Glomerular visceral epithelial cell (primary cell): ENCODE results near the gene CDK5R2.

Source experiments
- DNase-seq: peaks from one replicate; pipeline ENCODE4 v3.0.0-alpha.2; 2016; ENCODE audit errors: extremely low spot score

The CDK5R2 gene

GRCh38 chr2:218988164-218988563, 28.7 kb downstream of the CDK5R2 start:
- no peak for DNase-seq

DNA sequence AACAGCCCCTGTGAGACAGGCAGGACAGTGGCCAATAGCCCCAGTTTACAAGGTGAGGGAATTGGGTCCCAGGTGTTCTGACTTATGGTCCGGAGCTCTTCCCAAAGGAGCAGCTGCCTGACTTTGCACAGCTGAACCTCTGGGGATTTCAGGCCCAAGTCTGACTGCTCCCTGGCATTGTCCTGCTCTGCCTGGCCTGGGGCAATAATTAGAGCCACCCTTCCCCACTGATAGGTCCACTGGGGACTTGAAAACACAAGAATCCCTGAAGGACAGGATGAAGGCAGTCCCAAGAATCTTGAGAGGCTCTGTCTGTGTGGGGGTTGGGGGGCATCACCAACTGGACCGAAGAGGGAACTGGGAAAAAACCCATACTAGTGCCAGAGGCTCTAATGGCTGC, 29.2 kb downstream of the CDK5R2 start:
- DNase-seq: no peak

- no peak for DNase-seq
Observed at GRCh38 chr2:218990052-218990451, 30.6 kb downstream of the CDK5R2 start.

- no peak for DNase-seq
Observed at GRCh38 chr2:218990612-218991011, 31.1 kb downstream of the CDK5R2 start.

DNA sequence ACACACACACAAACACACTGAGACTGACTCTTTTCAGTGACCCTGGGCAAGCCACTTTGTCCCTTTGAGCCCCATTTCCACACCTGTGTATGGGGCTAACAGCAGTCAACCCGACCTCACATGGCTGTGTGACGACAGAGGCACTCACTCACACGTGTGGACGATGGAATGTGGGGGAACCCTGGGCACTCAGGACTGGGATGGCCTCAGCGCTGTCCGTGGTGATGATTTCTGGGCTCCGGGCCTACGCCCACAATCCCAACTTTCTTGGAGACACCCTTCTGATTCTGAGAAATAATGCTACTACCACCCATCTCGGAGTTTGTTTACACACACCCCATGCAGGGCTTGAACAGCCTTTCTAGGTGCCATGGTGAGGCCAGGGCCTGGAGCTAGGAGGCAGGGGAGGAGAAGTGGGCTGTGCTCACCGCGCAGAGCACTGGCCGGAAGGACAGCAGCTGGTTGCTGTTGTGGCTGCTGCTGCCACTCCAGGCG, 32.3 kb downstream of the CDK5R2 start:
- DNase-seq: no peak

DNA sequence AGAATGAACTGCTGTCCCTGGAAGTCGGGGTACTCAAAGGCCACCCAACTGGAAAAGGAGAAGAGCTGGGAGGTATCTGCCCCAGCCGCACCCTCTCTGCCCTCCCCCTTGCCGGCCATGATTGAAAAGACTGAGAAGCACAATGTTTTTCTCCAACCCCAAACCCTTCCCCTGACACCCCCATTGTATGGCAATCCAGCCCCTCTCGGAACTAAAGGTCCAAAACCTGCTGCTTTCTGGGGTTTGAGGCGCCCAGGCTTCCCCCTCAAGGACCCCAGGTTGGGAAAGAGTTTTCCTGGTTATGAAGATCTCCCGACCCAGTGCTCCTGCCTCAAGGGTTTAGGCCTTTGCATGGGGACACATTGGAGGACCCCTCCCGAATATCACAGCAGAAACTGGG, 32.7 kb downstream of the CDK5R2 start:
- DNase-seq: no peak

DNA sequence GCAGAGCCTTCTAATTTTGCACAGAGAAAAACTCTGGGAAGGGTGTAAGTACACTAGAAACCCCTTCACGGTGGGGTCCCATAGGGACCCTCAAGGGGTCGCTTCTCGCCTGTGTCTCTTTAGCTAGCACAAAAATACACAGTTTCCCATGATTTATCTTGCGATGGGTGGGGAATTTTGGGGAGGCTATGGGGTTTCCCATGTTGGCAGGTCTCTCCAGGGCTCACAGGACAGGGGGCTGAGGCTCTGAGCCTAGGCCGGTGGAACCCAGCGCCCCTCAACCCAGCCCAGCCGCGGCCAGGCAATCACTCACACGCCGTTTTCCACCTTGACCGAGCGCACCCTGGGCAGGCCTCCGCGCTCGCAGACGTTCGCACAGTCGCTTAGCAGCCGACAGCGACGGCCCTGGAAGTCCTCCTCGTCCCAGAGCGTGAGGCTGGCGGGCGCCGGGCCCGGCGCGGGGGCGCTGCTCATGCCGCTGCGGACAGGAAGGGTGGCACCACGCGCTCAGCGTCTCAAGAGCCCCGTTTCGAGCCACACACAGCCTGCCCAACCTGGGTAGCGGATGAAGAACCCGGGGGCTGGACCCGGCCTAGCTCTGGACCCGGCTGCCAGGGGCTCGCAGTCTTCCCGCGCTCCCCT, 33.4 kb downstream of the CDK5R2 start:
- DNase-seq: no peak

- DNase-seq: no peak
Observed at GRCh38 chr2:218993345-218994315, 34.2 kb downstream of the CDK5R2 start, which contains the start of gene CRYBA2. CRYBA2 (minus strand) TSS chr2:218993422; CDS start chr2:218993176, 246 bp downstream.

GRCh38 chr2:218995561-218995960, 36.1 kb downstream of the CDK5R2 start:
- DNase-seq: no peak

DNA sequence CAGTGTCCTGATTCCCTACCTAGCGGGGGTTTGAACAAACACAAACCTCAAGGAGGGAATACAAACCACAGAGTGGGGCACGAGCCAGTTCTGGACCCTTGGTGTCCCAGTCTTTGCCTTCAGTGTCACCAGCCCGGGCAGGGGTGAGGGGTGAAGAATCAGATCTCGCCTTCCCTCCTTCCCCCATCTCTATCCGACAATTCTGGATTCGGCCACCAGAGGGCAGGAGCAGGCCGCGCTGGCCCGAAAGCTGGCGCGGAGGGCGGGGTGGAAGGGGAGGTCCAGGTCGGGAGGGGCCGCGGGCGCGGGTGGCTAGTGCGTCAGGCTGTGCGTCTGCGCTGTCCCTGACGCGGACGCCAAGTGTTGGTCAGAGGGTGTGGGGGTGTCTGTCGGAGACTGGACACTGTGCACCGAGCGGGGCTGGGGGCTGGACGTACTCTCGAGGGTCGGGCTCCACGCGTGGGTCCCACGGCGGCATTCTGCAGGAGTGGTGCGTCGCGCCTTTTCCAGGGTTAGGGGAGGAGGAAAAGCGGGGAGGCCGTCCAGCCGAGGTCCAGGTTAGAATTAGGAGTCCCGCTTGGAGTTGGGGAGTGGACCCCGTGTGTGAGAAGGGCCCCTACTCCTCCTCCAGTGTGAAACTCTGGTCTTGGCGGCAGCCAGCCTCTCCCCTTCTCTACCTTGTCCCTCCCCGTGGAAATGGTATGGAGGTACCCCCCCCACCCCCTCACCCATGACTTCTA, 36.7 kb downstream of the CDK5R2 start:
- DNase-seq: peak; percentile 73

DNA sequence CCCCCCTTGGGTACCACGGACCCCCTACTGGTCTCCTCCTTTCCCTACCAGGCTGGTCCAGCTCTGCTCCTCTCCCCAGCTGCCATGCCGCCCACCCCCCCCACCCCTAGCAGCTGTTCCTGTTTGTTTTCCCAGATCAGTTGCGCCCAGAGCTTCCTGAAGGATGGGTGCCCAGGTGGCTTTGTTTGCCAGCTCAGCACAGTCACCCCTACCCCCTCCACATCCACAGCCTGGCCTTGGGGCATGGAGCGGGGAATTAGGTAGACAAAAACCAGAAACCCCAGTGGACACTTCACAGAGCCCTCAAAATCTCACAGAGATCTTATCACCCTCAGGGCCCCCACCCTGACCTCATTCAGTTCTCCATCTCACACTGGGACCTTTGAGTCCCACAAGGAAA, 37.5 kb downstream of the CDK5R2 start:
- DNase-seq: no peak

- no peak for DNase-seq
Observed at GRCh38 chr2:218997731-218998130, 38.3 kb downstream of the CDK5R2 start.

DNA sequence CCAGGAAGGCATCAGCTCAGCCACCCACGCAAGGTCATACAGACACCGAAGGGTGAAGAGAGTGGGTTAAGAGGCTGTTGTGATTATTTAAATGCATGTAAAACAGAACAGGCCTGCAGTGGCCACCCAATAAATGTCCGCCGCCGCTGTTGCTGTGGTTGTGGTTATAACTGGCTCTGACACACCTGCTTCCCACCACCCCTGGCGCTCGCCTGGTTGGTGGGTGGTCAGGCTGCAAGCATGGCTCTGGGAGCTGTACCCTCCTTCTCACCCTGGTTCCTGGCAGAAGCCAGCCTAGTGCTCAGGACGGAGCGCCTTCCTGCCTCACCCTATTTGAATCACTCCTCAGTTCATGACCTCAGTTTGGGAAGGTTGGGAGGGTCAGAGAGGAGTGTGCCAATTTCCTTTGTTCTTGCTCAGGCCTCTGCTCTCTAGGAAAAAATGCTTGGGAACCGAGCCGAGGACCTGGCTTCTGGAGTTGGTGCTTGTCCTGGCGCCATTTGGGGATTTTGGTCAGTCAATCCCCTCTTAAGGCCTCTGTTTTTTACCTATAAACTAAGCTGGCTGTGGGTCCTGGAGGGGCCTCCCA, 39.0 kb downstream of the CDK5R2 start:
- DNase-seq: no peak

GRCh38 chr2:218999021-218999880, 39.8 kb downstream of the CDK5R2 start:
- DNase-seq: no peak

DNA sequence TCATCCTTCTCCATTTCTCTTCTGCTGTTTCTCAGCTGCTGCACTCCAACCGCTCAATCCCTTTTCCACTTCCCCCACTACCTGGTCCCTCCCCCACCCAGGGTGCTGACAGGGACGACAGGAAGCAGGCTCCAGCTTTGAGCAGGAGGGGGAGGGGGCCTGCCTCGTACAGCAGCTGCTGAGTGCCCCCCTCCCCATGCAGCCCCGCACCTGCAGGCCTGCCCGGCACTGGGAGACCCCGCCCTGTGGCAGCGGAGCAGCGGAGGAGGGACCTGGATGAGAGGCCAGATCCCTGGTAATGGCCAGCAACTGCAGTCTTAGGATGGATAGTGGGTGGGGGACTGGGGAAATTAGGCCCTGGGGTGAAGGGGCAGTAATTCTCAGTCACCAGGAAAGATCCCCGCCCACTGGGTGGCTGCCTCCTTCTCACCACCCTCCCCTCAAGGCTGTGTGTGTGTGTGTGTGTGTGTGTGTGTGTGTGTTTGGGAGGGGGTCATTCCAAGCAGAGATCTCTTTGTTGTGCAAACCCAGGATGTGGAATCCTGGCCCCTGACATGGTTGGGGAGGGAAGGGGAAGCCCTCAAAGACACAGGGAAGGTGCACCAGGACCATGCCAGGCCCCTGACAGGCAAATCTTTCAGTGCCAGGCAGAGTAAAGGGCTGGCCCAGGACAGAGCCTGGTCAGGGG, 40.6 kb downstream of the CDK5R2 start:
- no peak for DNase-seq

GRCh38 chr2:219000569-219000960, 41.1 kb downstream of the CDK5R2 start:
- no peak for DNase-seq

GRCh38 chr2:219001100-219001576, 41.7 kb downstream of the CDK5R2 start:
- DNase-seq: no peak

DNA sequence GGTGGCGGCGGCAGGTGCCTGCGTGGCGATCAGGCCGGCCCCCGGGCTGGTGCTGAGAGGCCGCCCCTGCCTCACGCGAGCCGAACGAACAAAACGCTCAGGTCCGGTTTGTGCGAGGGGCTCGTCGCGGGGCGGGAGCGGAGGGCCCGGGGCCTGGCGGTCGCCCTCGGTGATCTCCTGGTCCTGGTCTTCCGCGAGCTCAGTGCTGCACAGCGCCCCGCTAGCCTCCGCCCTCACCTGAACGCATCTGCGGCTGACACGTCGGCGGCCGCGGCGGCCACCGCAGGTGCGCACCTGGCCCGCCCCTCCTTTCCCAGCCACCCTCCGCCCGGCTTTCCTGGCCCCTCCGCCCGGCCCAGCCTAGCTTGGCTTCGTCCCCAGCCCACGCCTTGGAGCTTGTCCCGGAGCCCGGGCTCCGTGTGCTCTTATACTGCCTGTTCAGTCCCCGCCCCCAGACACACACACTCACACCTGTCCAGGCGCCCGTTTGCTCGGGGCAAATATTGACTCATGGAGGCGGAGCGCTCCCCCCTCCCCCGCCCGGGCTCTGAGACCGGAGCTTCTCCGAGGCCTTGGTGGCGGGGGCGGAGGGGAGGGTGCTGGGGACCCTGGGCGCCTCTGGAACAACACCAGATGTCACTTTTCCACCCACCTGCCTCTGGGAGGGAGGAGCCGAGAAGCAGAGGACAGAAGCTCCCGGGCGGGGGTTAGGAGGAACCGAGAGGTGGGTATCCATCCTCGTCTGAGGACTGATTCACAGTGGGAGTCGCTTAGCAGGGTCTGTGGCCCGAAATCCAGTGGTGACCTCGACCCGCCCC, 42.3 kb downstream of the CDK5R2 start:
- no peak for DNase-seq
